ENCODE results near the gene FRRS1L.

DNA sequence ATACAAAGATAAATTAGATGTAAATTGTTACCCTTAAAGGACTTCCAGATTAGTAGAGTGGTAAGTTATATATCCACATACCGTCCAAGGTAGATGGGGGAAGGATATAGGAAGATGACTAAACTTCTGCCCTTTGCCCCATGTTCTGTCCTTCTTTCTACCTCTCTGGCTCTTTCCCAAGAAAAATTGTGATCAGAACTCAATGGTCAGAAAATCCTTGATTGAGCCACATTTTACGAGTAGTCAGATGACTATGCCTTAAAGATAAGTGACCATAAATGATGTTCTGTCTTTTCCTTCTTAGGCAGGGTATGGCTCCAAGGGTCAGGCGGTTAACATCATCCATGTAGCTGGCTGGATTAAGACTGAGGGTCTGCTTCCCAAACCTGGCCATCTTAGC, 4.4 kb downstream of the FRRS1L start:
- TF ChIP-seq CTCF (IDR thresholded peaks at IDR 0.05), result no peak
- TF ChIP-seq POLR2A (IDR thresholded peaks at IDR 0.05), result no peak

Measured in Peyer's patch (tissue), 4 donors.